HepG2 (cell line): ENCODE measurements around the gene AHRR. TPM values are rescaled to one million over a fixed set of nuclear protein-coding genes. Genes with fewer than 3 reads are reported as not detected.

ENCODE experiments used
- CBFB ChIP-seq: sonication (generic); formaldehyde crosslinking; IDR thresholded peaks from 2 replicates; pipeline ENCODE4 v1.4.0; 2020; ENCODE audit warnings: missing genetic modification reagents
- DMAP1 ChIP-seq: IDR thresholded peaks from 2 replicates; pipeline ENCODE4 v1.6.1; 2016
- FOXJ3 ChIP-seq: sonication (generic); formaldehyde crosslinking; IDR thresholded peaks from 2 replicates; pipeline ENCODE4 v1.4.0; 2020; ENCODE audit warnings: missing genetic modification reagents, mild to moderate bottlenecking, borderline replicate concordance
- MAFF ChIP-seq: IDR thresholded peaks from 2 replicates; pipeline ENCODE4 v1.6.1; 2011; ENCODE audit warnings: low read depth, low read length, improper control_type of control experiment
- MED1 ChIP-seq: sonication (generic); formaldehyde crosslinking; IDR thresholded peaks from 2 replicates; pipeline ENCODE4 v1.4.0; 2020; ENCODE audit warnings: missing genetic modification reagents
- MYNN ChIP-seq: sonication (generic); formaldehyde crosslinking; IDR thresholded peaks from 2 replicates; pipeline ENCODE4 v1.4.0; 2020; ENCODE audit warnings: mild to moderate bottlenecking, low read depth, missing genetic modification reagents
- NRL ChIP-seq: sonication (generic); formaldehyde crosslinking; IDR thresholded peaks from 2 replicates; pipeline ENCODE4 v1.5.0; 2020; ENCODE audit warnings: missing genetic modification reagents, mild to moderate bottlenecking, moderate library complexity, borderline replicate concordance
- RFXAP ChIP-seq: sonication (generic); formaldehyde crosslinking; IDR thresholded peaks from 2 replicates; pipeline ENCODE4 v1.4.0; 2020; ENCODE audit warnings: missing genetic modification reagents, borderline replicate concordance
- SRSF1 ChIP-seq: fragments of 200-400 bp; formaldehyde crosslinking; optimal IDR thresholded peaks from 2 replicates; pipeline ENCODE3; 2017; ENCODE audit warnings: mild to moderate bottlenecking, low read depth, low read length, moderate library complexity
- SYNCRIP ChIP-seq: fragments of 200-400 bp; formaldehyde crosslinking; IDR thresholded peaks from 2 replicates; pipeline ENCODE4 v1.6.1; 2018; ENCODE audit warnings: mild to moderate bottlenecking, low read depth, low read length; ENCODE audit not compliant: insufficient read depth
- ZNF143 ChIP-seq: sonication (generic); formaldehyde crosslinking; IDR thresholded peaks from 2 replicates; pipeline ENCODE4 v1.4.0; 2020; ENCODE audit warnings: missing genetic modification reagents
- ZNF605 ChIP-seq: sonication (generic); formaldehyde crosslinking; IDR thresholded peaks from 2 replicates; pipeline ENCODE4 v1.8.0; 2022; ENCODE audit warnings: mild to moderate bottlenecking, missing genetic modification reagents
- ZNF678 ChIP-seq: sonication (generic); formaldehyde crosslinking; IDR thresholded peaks from 2 replicates; pipeline ENCODE4 v1.4.0; 2020; ENCODE audit warnings: mild to moderate bottlenecking, missing genetic modification reagents
- ZNF749 ChIP-seq: sonication (generic); formaldehyde crosslinking; IDR thresholded peaks from 2 replicates; pipeline ENCODE4 v1.8.0; 2022; ENCODE audit warnings: mild to moderate bottlenecking, missing genetic modification reagents, moderate library complexity, borderline replicate concordance
- ZNF775 ChIP-seq: sonication (generic); formaldehyde crosslinking; IDR thresholded peaks from 2 replicates; pipeline ENCODE4 v1.4.0; 2020; ENCODE audit warnings: missing genetic modification reagents, mild to moderate bottlenecking, moderate library complexity, borderline replicate concordance
- polyA plus RNA-seq, 8 experiments: library from polyadenylated mRNA; depleted of rRNA in 3 of 8; stranded (reverse) in 7 of 8; unstranded in 1 of 8; fragments of >200 nt; fragmentation: Illumina TruSeq in 4 of 8; extraction: Trizol in 4 of 8; gene quantifications; 2 replicates each; pipeline versions ENCODE4 v1.2.1 to v1.2.3, GENCODE V29; 2011 to 2016; ENCODE audit warnings: low read depth in 4 of 8, missing spikeins in 1 of 8, mixed read lengths in 1 of 8; ENCODE audit not compliant: insufficient read depth in 1 of 8
- total RNA-seq, 5 experiments: library from RNA; depleted of rRNA; stranded (reverse); fragments of >200 nt; fragmentation: Illumina TruSeq; extraction: Trizol; gene quantifications; 2 replicates each; pipeline ENCODE4 v1.2.3, GENCODE V29; 2016; ENCODE audit warnings: low read depth in 1 of 5
- TF ChIP-seq, protein P1 (sequence below): sonication (generic); formaldehyde crosslinking; IDR thresholded peaks from 2 replicates; pipeline ENCODE4 v1.4.0; 2020; ENCODE audit warnings: missing genetic modification reagents, borderline replicate concordance
- TF ChIP-seq, protein P2 (sequence below): sonication (generic); formaldehyde crosslinking; IDR thresholded peaks from 2 replicates; pipeline ENCODE4 v1.8.1; 2022; ENCODE audit warnings: mild to moderate bottlenecking, missing genetic modification reagents
- TF ChIP-seq, protein P3 (sequence below): sonication (generic); formaldehyde crosslinking; IDR thresholded peaks from 2 replicates; pipeline ENCODE4 v1.4.0; 2020; ENCODE audit warnings: missing genetic modification reagents
- TF ChIP-seq, protein P4 (sequence below): IDR thresholded peaks from 2 replicates; pipeline ENCODE4 v1.6.1; 2016; ENCODE audit warnings: missing compliant biosample characterization, missing genetic modification reagents, borderline replicate concordance
- TF ChIP-seq, protein P5 (sequence below): sonication (generic); formaldehyde crosslinking; IDR thresholded peaks from 2 replicates; pipeline ENCODE4 v1.8.0; 2022; ENCODE audit warnings: missing genetic modification reagents, mild to moderate bottlenecking, inconsistent platforms, borderline replicate concordance

Gene AHRR
- total and polyA plus RNA-seq, 2 of the 13 experiments (the other 11 are each of a cell fraction or from before 2014, with no cell fraction given): 0.28 to 0.35 TPM

DNA sequence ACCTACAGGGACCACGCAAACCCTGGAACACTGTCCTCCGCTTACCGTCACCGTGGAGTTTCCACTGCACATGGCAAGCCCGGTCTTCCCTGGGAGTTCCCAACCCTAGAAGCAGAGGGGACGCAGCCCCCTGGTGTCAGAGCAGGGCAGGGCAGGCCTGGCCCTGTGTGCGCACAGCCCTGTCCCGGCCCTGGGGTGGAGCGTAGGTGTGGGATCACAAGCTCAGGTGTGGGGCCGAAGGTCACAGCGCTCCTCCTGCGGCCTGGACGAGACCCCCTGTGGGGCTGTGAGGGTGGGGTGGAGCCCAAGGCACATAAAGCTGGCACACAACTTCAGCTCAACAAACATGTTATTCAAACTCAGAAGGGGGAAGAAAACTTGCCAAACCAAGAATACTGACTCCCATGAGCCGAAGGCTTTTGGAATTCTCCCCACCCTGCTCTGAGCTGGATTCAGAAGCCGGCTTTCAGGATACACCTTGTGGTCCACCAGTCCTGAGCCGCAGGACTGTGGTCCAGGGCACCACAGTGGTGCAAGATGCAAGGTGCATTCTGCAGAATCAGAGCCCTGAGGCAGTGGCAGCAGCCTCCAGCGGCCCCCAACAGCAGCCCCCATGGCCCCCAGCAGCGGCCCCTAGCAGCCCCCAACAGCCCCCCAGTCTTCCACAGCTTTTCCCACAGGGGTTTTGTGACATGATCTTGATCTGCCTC is 109.6 kb downstream of the AHRR start (continued):
- TF ChIP-seq ZNF775 (no peak), MED1 (CRISPR knock-in tag) (no peak), ZNF749 (CRISPR knock-in tag) (no peak), DMAP1 (CRISPR knock-in tag) (no peak), FOXJ3 (CRISPR knock-in tag) (no peak), MAFF (no peak), RFXAP (no peak), CBFB (no peak), SRSF1 (no peak), ZNF605 (CRISPR knock-in tag) (no peak), MYNN (no peak), ZNF678 (no peak), ZNF143 (CRISPR knock-in tag) (no peak), NRL (CRISPR knock-in tag) (no peak), SYNCRIP (no peak)
- TF ChIP-seq, protein P1, sequence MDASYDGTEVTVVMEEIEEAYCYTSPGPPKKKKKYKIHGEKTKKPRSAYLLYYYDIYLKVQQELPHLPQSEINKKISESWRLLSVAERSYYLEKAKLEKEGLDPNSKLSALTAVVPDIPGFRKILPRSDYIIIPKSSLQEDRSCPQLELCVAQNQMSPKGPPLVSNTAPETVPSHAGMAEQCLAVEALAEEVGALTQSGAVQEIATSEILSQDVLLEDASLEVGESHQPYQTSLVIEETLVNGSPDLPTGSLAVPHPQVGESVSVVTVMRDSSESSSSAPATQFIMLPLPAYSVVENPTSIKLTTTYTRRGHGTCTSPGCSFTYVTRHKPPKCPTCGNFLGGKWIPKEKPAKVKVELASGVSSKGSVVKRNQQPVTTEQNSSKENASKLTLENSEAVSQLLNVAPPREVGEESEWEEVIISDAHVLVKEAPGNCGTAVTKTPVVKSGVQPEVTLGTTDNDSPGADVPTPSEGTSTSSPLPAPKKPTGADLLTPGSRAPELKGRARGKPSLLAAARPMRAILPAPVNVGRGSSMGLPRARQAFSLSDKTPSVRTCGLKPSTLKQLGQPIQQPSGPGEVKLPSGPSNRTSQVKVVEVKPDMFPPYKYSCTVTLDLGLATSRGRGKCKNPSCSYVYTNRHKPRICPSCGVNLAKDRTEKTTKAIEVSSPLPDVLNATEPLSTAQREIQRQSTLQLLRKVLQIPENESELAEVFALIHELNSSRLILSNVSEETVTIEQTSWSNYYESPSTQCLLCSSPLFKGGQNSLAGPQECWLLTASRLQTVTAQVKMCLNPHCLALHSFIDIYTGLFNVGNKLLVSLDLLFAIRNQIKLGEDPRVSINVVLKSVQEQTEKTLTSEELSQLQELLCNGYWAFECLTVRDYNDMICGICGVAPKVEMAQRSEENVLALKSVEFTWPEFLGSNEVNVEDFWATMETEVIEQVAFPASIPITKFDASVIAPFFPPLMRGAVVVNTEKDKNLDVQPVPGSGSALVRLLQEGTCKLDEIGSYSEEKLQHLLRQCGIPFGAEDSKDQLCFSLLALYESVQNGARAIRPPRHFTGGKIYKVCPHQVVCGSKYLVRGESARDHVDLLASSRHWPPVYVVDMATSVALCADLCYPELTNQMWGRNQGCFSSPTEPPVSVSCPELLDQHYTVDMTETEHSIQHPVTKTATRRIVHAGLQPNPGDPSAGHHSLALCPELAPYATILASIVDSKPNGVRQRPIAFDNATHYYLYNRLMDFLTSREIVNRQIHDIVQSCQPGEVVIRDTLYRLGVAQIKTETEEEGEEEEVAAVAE (CRISPR knock-in tag): no peak
- TF ChIP-seq, protein P2, sequence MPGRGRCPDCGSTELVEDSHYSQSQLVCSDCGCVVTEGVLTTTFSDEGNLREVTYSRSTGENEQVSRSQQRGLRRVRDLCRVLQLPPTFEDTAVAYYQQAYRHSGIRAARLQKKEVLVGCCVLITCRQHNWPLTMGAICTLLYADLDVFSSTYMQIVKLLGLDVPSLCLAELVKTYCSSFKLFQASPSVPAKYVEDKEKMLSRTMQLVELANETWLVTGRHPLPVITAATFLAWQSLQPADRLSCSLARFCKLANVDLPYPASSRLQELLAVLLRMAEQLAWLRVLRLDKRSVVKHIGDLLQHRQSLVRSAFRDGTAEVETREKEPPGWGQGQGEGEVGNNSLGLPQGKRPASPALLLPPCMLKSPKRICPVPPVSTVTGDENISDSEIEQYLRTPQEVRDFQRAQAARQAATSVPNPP (CRISPR knock-in tag): no peak
- TF ChIP-seq, protein P3, sequence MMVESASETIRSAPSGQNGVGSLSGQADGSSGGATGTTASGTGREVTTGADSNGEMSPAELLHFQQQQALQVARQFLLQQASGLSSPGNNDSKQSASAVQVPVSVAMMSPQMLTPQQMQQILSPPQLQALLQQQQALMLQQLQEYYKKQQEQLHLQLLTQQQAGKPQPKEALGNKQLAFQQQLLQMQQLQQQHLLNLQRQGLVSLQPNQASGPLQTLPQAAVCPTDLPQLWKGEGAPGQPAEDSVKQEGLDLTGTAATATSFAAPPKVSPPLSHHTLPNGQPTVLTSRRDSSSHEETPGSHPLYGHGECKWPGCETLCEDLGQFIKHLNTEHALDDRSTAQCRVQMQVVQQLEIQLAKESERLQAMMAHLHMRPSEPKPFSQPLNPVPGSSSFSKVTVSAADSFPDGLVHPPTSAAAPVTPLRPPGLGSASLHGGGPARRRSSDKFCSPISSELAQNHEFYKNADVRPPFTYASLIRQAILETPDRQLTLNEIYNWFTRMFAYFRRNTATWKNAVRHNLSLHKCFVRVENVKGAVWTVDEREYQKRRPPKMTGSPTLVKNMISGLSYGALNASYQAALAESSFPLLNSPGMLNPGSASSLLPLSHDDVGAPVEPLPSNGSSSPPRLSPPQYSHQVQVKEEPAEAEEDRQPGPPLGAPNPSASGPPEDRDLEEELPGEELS (CRISPR knock-in tag): no peak
- TF ChIP-seq, protein P4, sequence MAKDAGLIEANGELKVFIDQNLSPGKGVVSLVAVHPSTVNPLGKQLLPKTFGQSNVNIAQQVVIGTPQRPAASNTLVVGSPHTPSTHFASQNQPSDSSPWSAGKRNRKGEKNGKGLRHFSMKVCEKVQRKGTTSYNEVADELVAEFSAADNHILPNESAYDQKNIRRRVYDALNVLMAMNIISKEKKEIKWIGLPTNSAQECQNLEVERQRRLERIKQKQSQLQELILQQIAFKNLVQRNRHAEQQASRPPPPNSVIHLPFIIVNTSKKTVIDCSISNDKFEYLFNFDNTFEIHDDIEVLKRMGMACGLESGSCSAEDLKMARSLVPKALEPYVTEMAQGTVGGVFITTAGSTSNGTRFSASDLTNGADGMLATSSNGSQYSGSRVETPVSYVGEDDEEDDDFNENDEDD (CRISPR knock-in tag): no peak
- TF ChIP-seq, protein P5, sequence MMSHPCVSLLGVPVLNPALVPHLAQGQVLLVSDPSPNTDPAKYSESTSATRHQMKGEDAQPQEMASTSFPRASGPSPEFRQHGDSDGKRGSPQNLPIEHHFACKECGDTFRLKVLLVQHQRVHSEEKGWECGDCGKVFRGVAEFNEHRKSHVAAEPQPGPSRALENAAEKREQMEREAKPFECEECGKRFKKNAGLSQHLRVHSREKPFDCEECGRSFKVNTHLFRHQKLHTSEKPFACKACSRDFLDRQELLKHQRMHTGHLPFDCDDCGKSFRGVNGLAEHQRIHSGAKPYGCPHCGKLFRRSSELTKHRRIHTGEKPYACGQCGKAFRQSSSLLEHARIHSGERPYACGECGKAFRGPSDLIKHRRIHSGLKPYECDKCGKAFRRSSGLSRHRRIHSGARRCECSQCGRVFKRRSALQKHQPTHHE (CRISPR knock-in tag): no peak
